ENCODE measurements around the gene TRAFD1. TPM values are rescaled to one million over a fixed set of nuclear protein-coding genes. Genes with fewer than 3 reads are reported as not detected.

TRAFD1 gene
- total and polyA plus RNA-seq, 2 of the 13 experiments (the other 11 are each of a cell fraction or from before 2014, with no cell fraction given), result 9.5 to 20.9 TPM

DNA sequence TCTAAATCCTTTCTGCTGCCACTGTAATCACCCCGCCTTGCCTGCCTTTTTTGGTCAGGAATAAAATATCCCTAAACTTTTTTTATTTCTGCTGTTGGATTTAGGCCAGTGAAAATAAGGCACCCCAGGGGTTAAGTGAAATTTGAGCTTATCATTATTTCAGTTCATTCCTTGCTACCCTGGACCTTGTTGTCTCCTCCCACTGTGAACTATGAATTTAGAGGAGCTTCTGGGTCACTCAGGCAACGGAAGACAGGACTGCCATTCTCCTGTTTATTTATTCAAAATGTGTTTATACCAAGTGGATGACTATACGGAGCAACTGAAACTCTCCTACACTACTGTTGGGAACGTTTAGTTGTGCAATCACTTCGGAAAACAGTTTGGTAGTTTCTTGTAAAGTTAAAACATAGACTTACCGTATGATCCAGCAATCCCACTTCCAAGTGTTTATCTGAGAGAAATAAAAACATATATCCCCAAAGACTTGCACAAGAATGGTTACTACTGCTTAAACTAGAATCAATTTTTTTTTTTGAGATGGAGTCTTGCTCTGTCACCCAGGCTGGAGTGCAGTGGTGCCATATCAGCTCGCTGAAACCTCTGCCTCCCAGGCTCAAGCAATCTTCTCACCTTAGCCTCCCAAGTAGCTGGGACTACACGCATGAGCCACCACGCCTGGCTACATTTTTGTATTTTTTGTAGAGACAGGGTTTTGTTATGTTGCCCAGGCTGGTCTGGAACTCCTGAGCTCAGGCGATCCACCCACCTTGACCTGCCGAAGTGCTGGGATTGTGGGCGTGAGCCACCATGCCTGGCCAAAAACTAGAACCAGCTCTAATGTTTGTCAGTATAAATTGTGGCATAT lies 2.3 kb upstream of the TRAFD1 start (continued):
- TF ChIP-seq SP1 (IDR thresholded peaks at IDR 0.05), result no peak
- no peak for TF ChIP-seq SP1 (CRISPR knock-in tag; IDR thresholded peaks at IDR 0.05)
- TF ChIP-seq, protein P1, sequence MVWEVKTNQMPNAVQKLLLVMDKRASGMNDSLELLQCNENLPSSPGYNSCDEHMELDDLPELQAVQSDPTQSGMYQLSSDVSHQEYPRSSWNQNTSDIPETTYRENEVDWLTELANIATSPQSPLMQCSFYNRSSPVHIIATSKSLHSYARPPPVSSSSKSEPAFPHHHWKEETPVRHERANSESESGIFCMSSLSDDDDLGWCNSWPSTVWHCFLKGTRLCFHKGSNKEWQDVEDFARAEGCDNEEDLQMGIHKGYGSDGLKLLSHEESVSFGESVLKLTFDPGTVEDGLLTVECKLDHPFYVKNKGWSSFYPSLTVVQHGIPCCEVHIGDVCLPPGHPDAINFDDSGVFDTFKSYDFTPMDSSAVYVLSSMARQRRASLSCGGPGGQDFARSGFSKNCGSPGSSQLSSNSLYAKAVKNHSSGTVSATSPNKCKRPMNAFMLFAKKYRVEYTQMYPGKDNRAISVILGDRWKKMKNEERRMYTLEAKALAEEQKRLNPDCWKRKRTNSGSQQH (CRISPR knock-in tag; IDR thresholded peaks at IDR 0.05; ENCODE audit: low read depth), result no peak
- 0 out of 2 replicates have a peak, but pooled peaks have one; percentile 23 for TF ChIP-seq ZNF317 (CRISPR knock-in tag; IDR thresholded peaks at IDR 0.05)
- TF ChIP-seq SNAPC2 (CRISPR knock-in tag; IDR thresholded peaks at IDR 0.05), result peak; percentile 68
- no peak for TF ChIP-seq GABPA (IDR thresholded peaks at IDR 0.05; ENCODE audit: low read depth, low read length)
- TF ChIP-seq GABPA (CRISPR knock-in tag; IDR thresholded peaks at IDR 0.05; ENCODE audit: low read depth), result 0 out of 2 replicates have a peak, but pooled peaks have one; percentile 19
- no peak for TF ChIP-seq TBX2 (CRISPR knock-in tag; IDR thresholded peaks at IDR 0.05; ENCODE audit: borderline replicate concordance)
- peak; percentile 36; the same call in 1 of the 2 replicates for TF ChIP-seq FOXP1 (IDR thresholded peaks at IDR 0.05)
- peak; percentile 66 for TF ChIP-seq FOXP1 (CRISPR knock-in tag; IDR thresholded peaks at IDR 0.05)
- peak; percentile 28; the same call in 1 of the 2 replicates for TF ChIP-seq RFX1 (IDR thresholded peaks at IDR 0.05)
- no peak for TF ChIP-seq MAFF (IDR thresholded peaks at IDR 0.05; ENCODE audit: low read depth, low read length)
- TF ChIP-seq KLF9 (CRISPR knock-in tag; IDR thresholded peaks at IDR 0.05; ENCODE audit: low read depth), result no peak
- no peak for TF ChIP-seq ZNF644 (CRISPR knock-in tag; IDR thresholded peaks at IDR 0.05; ENCODE audit: low read depth)
- TF ChIP-seq, protein P2, sequence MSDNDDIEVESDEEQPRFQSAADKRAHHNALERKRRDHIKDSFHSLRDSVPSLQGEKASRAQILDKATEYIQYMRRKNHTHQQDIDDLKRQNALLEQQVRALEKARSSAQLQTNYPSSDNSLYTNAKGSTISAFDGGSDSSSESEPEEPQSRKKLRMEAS (IDR thresholded peaks at IDR 0.05), result no peak
- TF ChIP-seq ZZZ3 (CRISPR knock-in tag; IDR thresholded peaks at IDR 0.05; ENCODE audit: borderline replicate concordance), result no peak
- TF ChIP-seq ZNF234 (CRISPR knock-in tag; conservative IDR thresholded peaks at IDR 0.05), result no peak
- TF ChIP-seq GMEB2 (CRISPR knock-in tag; IDR thresholded peaks at IDR 0.05; ENCODE audit: low read depth), result no peak
- TF ChIP-seq ZNF75D (CRISPR knock-in tag; IDR thresholded peaks at IDR 0.05; ENCODE audit: borderline replicate concordance), result no peak
- TF ChIP-seq, protein P3, sequence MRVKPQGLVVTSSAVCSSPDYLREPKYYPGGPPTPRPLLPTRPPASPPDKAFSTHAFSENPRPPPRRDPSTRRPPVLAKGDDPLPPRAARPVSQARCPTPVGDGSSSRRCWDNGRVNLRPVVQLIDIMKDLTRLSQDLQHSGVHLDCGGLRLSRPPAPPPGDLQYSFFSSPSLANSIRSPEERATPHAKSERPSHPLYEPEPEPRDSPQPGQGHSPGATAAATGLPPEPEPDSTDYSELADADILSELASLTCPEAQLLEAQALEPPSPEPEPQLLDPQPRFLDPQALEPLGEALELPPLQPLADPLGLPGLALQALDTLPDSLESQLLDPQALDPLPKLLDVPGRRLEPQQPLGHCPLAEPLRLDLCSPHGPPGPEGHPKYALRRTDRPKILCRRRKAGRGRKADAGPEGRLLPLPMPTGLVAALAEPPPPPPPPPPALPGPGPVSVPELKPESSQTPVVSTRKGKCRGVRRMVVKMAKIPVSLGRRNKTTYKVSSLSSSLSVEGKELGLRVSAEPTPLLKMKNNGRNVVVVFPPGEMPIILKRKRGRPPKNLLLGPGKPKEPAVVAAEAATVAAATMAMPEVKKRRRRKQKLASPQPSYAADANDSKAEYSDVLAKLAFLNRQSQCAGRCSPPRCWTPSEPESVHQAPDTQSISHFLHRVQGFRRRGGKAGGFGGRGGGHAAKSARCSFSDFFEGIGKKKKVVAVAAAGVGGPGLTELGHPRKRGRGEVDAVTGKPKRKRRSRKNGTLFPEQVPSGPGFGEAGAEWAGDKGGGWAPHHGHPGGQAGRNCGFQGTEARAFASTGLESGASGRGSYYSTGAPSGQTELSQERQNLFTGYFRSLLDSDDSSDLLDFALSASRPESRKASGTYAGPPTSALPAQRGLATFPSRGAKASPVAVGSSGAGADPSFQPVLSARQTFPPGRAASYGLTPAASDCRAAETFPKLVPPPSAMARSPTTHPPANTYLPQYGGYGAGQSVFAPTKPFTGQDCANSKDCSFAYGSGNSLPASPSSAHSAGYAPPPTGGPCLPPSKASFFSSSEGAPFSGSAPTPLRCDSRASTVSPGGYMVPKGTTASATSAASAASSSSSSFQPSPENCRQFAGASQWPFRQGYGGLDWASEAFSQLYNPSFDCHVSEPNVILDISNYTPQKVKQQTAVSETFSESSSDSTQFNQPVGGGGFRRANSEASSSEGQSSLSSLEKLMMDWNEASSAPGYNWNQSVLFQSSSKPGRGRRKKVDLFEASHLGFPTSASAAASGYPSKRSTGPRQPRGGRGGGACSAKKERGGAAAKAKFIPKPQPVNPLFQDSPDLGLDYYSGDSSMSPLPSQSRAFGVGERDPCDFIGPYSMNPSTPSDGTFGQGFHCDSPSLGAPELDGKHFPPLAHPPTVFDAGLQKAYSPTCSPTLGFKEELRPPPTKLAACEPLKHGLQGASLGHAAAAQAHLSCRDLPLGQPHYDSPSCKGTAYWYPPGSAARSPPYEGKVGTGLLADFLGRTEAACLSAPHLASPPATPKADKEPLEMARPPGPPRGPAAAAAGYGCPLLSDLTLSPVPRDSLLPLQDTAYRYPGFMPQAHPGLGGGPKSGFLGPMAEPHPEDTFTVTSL (CRISPR knock-in tag; IDR thresholded peaks at IDR 0.05; ENCODE audit: borderline replicate concordance), result no peak; the same call in 1 of the 2 replicates
- TF ChIP-seq ZNF788 (CRISPR knock-in tag; IDR thresholded peaks at IDR 0.05; ENCODE audit: borderline replicate concordance), result no peak
- no peak for TF ChIP-seq ZBTB7A (CRISPR knock-in tag; IDR thresholded peaks at IDR 0.05)
